GM23248 (cell line): ENCODE measurements around the gene RPS6KB2.

Experiments used
- EZH2 ChIP-seq: fragments of 200-600 bp; sonication (generic); IDR thresholded peaks from 2 replicates; pipeline ENCODE4 v1.6.1; 2018; ENCODE audit warnings: antibody characterized with exemption, mild to moderate bottlenecking; ENCODE audit not compliant: insufficient read depth, poor library complexity, severe bottlenecking
- EZH2phosphoT487 ChIP-seq: fragments of 200-600 bp; sonication (generic); IDR thresholded peaks from 2 replicates; pipeline ENCODE4 v1.6.1; 2018; ENCODE audit warnings: antibody characterized with exemption, moderate library complexity, mild to moderate bottlenecking, low read depth; ENCODE audit not compliant: insufficient read depth

GRCh38 chr11:67409781-67410368, 18.4 kb upstream of the RPS6KB2 start:
- TF ChIP-seq EZH2 (no peak), EZH2phosphoT487 (no peak)
